Measurements from ENCODE around the gene MED13. TPM values are rescaled to one million over a fixed set of nuclear protein-coding genes. Genes with fewer than 3 reads are reported as not detected.

MED13 gene
- polyA plus RNA-seq, 3 donors = 2.1 to 32.0 (median 5.0) TPM

DNA sequence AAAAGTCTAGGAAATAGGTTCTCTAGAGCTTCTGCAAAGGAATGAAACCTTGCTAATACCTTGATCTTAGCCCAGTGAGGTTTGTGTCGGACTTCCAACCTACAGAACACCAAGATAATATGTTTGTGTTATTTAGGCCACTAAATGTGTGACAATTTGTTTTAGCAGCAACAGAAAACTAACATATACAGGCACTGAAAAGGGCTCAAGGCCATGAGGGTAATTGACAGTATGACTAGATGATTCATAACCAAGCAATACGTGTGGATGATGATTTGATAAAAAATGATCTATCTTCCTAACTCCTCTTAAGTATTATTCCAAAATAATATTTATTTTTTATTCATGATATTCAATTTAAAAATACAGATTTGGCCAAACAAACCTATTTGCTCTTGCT, 27.7 kb upstream of the MED13 start:
- no peak overlapping the region for H2AFZ ChIP-seq (ENCODE audit: insufficient read depth, low read depth, low read length, poor library complexity, severe bottlenecking)
- WGBS (ENCODE audit: insufficient coverage) = no CpG with 5 or more reads among the region's 2 CpGs

DNA sequence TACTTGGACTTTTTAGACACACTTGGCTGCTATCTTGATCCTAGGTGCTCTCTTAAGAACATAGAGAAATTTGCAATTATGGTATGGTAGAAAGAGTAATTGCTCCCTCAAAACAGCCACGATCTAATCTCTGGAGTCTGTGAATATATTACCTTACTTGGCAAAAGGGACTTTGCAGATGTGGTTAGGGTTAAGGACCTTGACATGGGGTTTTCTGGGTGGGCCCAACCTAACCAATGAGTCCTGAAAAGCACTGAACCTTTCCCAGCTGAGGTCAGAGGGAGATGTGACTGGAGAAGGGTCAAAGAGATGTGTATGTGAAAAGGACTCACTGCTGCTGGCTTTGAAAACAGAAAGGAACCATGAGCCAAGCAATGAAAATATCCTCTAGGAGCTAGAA, 26.7 kb upstream of the MED13 start:
- no peaks in the 10 kb centered on the region for H3K36me3 ChIP-seq (replicated peaks in 1 of 2; ENCODE audit: control insufficient read depth in 1 of 2, insufficient read depth in 2 of 2, low read length in 2 of 2)
- H3K4me1 Mint-ChIP-seq = no peaks in the 10 kb centered on the region
- peaks cover 0 to 2% (median 0%) of the 10 kb centered on the region in 7 donors for H3K9me3 Mint-ChIP-seq
- no peaks in the 10 kb centered on the region for H3K36me3 Mint-ChIP-seq
- TF ChIP-seq, protein P1, sequence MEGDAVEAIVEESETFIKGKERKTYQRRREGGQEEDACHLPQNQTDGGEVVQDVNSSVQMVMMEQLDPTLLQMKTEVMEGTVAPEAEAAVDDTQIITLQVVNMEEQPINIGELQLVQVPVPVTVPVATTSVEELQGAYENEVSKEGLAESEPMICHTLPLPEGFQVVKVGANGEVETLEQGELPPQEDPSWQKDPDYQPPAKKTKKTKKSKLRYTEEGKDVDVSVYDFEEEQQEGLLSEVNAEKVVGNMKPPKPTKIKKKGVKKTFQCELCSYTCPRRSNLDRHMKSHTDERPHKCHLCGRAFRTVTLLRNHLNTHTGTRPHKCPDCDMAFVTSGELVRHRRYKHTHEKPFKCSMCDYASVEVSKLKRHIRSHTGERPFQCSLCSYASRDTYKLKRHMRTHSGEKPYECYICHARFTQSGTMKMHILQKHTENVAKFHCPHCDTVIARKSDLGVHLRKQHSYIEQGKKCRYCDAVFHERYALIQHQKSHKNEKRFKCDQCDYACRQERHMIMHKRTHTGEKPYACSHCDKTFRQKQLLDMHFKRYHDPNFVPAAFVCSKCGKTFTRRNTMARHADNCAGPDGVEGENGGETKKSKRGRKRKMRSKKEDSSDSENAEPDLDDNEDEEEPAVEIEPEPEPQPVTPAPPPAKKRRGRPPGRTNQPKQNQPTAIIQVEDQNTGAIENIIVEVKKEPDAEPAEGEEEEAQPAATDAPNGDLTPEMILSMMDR (IDR thresholded peaks at IDR 0.05) = no peak
- no peak overlapping the region for H3K4me2 ChIP-seq (replicated peaks; ENCODE audit: extremely low read depth, low read length, poor library complexity, severe bottlenecking)
- no peaks in the 10 kb centered on the region for H3K9me3 ChIP-seq (replicated peaks in 1 of 2; ENCODE audit: control insufficient read depth in 1 of 2, insufficient read depth in 1 of 2, low read length in 2 of 2)
- no peak overlapping the region for H3K4me3 Mint-ChIP-seq
- no peaks in the 10 kb centered on the region for H4K20me1 ChIP-seq (ENCODE audit: insufficient read depth, low read length)
- H2AFZ ChIP-seq (ENCODE audit: insufficient read depth, low read depth, low read length, poor library complexity, severe bottlenecking) = no peak overlapping the region
- no CpG with 5 or more reads among the region's 1 CpG for WGBS (ENCODE audit: insufficient coverage)
- H3K79me2 ChIP-seq (ENCODE audit: insufficient read depth, low read length) = no peaks in the 10 kb centered on the region
- peaks cover 0 to 5% (median 2%) of the 10 kb centered on the region in 3 donors for H3K27me3 Mint-ChIP-seq (ENCODE audit: low read depth in 3 of 3)
- H3K27ac ChIP-seq (ENCODE audit: low read depth in 1 of 2, low read length in 2 of 2) = no peak overlapping the region
- no peak for DNase-seq
- H3K9ac ChIP-seq (ENCODE audit: insufficient read depth, low read length, poor library complexity, severe bottlenecking) = no peak overlapping the region
- intact Hi-C loops (cut with micrococcal nuclease) = no loop called here
- H3K27ac Mint-ChIP-seq = no peak overlapping the region
- H3K4me1 ChIP-seq (ENCODE audit: control insufficient read depth in 1 of 2, insufficient read depth in 2 of 2, low read length in 2 of 2) = no peaks in the 10 kb centered on the region
- no peaks in the 10 kb centered on the region for H3K27me3 ChIP-seq (ENCODE audit: control insufficient read depth in 2 of 2, insufficient read depth in 2 of 2, low read length in 2 of 2)
- H3K4me3 ChIP-seq (replicated peaks in 1 of 3; ENCODE audit: low read depth in 2 of 3, low read length in 3 of 3) = no peak overlapping the region

More for the DNA sequence above, 27.7 kb upstream of the MED13 start:
- Mint-ChIP-seq H3K27ac (no peak overlapping the region), H3K27me3 (ENCODE audit: low read depth in 3 of 3) (peaks cover 0 to 5% (median 2%) of the 10 kb centered on the region in 3 donors), H3K4me1 (no peaks in the 10 kb centered on the region), H3K36me3 (no peaks in the 10 kb centered on the region), H3K9me3 (peaks cover 0 to 2% (median 0%) of the 10 kb centered on the region in 7 donors), H3K4me3 (no peak overlapping the region)
- TF ChIP-seq, protein P1 (IDR thresholded peaks at IDR 0.05) = no peak
- no peaks in the 10 kb centered on the region for H3K36me3 ChIP-seq (replicated peaks in 1 of 2; ENCODE audit: control insufficient read depth in 1 of 2, insufficient read depth in 2 of 2, low read length in 2 of 2)
- H3K4me2 ChIP-seq (replicated peaks; ENCODE audit: extremely low read depth, low read length, poor library complexity, severe bottlenecking) = no peak overlapping the region
- no peaks in the 10 kb centered on the region for H3K4me1 ChIP-seq (ENCODE audit: control insufficient read depth in 1 of 2, insufficient read depth in 2 of 2, low read length in 2 of 2)
- no peaks in the 10 kb centered on the region for H3K79me2 ChIP-seq (ENCODE audit: insufficient read depth, low read length)
- H4K20me1 ChIP-seq (ENCODE audit: insufficient read depth, low read length) = no peaks in the 10 kb centered on the region
- no peak for DNase-seq
- H3K9ac ChIP-seq (ENCODE audit: insufficient read depth, low read length, poor library complexity, severe bottlenecking) = no peak overlapping the region
- no peaks in the 10 kb centered on the region for H3K27me3 ChIP-seq (ENCODE audit: control insufficient read depth in 2 of 2, insufficient read depth in 2 of 2, low read length in 2 of 2)
- intact Hi-C loops (cut with micrococcal nuclease) = no loop called here
- no peak overlapping the region for H3K27ac ChIP-seq (ENCODE audit: low read depth in 1 of 2, low read length in 2 of 2)
- no peaks in the 10 kb centered on the region for H3K9me3 ChIP-seq (replicated peaks in 1 of 2; ENCODE audit: control insufficient read depth in 1 of 2, insufficient read depth in 1 of 2, low read length in 2 of 2)
- no peak overlapping the region for H3K4me3 ChIP-seq (replicated peaks in 1 of 3; ENCODE audit: low read depth in 2 of 3, low read length in 3 of 3)

Measured in CD14-positive monocyte (primary cell).